Vagina (tissue), 2 donors: ENCODE measurements around the gene DENND2A. TPM values are rescaled to one million over a fixed set of nuclear protein-coding genes. Genes with fewer than 3 reads are reported as not detected.
A peak's percentile ranks its signal among the peaks of the same experiment; 100 is the strongest.

ENCODE experiments used
- DNase-seq, 2 donors: peaks; one replicate each; pipeline ENCODE4 v3.0.0-alpha.2; 2017; ENCODE audit errors: extremely low spot score in 2 of 2
- H3K27ac ChIP-seq: fragments of 200-600 bp; sonication (generic); one replicate; pipeline ENCODE4 v1.5.1; 2019
- H3K27me3 ChIP-seq: fragments of 200-600 bp; sonication (generic); one replicate; pipeline ENCODE4 v1.5.1; 2019
- H3K36me3 ChIP-seq, 2 donors: fragments of 200-600 bp; sonication (generic); one replicate each; pipeline ENCODE4 v1.5.1; 2017 to 2019
- H3K4me1 ChIP-seq: fragments of 200-600 bp; sonication (generic); one replicate; pipeline ENCODE4 v1.5.1; 2019
- H3K4me3 ChIP-seq, 2 donors: fragments of 200-600 bp; sonication (generic); 1 replicate in 1 of 2; 2 replicates in 1 of 2; pipeline ENCODE4 v1.5.1; 2016 to 2019
- H3K9me3 ChIP-seq: fragments of 200-600 bp; sonication (generic); one replicate; pipeline ENCODE4 v1.5.1; 2019
- CTCF ChIP-seq, 3 experiments: fragments of 450-650 bp in 2 of 3; fragments of 200-600 bp in 1 of 3; sonication (generic) in 1 of 3; IDR thresholded peaks; one replicate each; pipeline ENCODE4 v1.5.1; 2017 to 2019; ENCODE audit warnings: antibody characterized with exemption in 3 of 3, mild to moderate bottlenecking in 2 of 3, moderate library complexity in 2 of 3
- POLR2A ChIP-seq, 2 donors: fragments of 450-650 bp; IDR thresholded peaks; one replicate each; pipeline ENCODE4 v1.6.1; 2017; ENCODE audit warnings: antibody characterized with exemption in 2 of 2, mild to moderate bottlenecking in 2 of 2, moderate library complexity in 2 of 2
- POLR2AphosphoS5 ChIP-seq, 2 donors: sonication (generic); formaldehyde crosslinking; IDR thresholded peaks; one replicate each; pipeline ENCODE4 v1.9.0; 2017; ENCODE audit warnings: antibody characterized with exemption in 2 of 2, mild to moderate bottlenecking in 2 of 2, low read depth in 1 of 2; ENCODE audit not compliant: insufficient read depth in 1 of 2
- intact Hi-C: fragments of 100-400 bp; cut with DNase I; formaldehyde crosslinking; loops from one replicate; pipeline ENCODE4 v1.15.1; 2023
- total RNA-seq: library from RNA; depleted of rRNA; stranded (reverse); fragments of >200 nt; gene quantifications from one replicate; pipeline ENCODE4 v1.2.3, GENCODE V29; 2016

The DENND2A gene
- total RNA-seq, 1 donor from 2014 or later, result 17.4 TPM

DNA sequence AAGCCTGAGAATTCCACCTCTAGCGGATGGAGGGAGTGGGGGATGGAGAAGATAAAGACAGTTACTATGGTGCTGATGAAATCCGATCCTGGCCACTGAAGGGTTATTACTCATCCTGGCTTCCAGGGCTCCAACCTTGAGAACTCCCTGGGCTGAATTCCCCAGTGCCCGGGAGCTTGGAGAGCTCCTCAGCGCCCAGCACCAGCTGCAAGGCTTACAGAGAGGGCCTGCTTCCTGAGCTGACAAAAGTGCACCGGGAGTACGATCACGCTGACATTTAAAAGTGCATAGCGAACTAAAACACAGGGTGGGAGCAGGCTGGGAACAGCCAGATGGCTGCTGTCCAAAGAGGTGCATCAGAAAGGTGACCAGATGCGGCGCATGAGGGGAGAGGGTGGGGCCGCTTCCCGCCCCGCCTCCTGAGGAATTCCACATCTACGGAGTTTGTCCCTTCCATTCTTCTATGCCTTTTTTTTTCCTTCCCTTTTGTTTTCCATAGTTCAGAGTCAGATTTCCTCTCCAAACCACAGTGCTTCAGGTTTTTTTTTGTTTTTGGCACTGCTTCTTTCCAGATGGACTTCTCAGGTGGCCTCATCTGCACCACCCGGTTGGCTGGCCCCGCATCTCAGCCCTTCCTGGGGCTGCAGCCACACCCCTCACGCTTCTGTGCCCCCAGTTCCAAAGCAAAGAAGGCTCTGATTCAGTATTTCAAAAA lies 98.9 kb downstream of the DENND2A start:
- H3K27ac ChIP-seq, result peak overlapping the region; percentile 85
- H3K4me3 ChIP-seq, result peak overlapping the region; percentile 12 to 15
- H3K4me1 ChIP-seq, result peaks cover 27% of the 10 kb centered on the region
- H3K36me3 ChIP-seq, result peaks cover 0 to 6% of the 10 kb centered on the region in 2 donors
- H3K27me3 ChIP-seq, result no peaks in the 10 kb centered on the region
- intact Hi-C loops, result loop anchor here (5.0 kb wide), 1 partner anchor 376 kb away; no protein-coding TSS in a partner anchor
- no peaks in the 10 kb centered on the region for H3K9me3 ChIP-seq
- TF ChIP-seq CTCF (IDR thresholded peaks at IDR 0.05) (no peak), POLR2A (IDR thresholded peaks at IDR 0.05) (no peak), POLR2AphosphoS5 (IDR thresholded peaks at IDR 0.05; ENCODE audit: insufficient read depth in 1 of 2, low read depth in 1 of 2) (peak; percentile 34 to 67)
- DNase-seq, result no peak

GRCh38 chr7:140541176-140541512 lies 99.5 kb downstream of the DENND2A start:
- H3K36me3 ChIP-seq, result peaks cover 0 to 6% of the 10 kb centered on the region in 2 donors
- H3K27me3 ChIP-seq, result no peaks in the 10 kb centered on the region
- DNase-seq, result no peak
- intact Hi-C loops, result loop anchor here (5.0 kb wide), 1 partner anchor 376 kb away; no protein-coding TSS in a partner anchor
- H3K27ac ChIP-seq, result peak overlapping the region; percentile 85
- TF ChIP-seq POLR2A (IDR thresholded peaks at IDR 0.05), result no peak
- TF ChIP-seq POLR2AphosphoS5 (IDR thresholded peaks at IDR 0.05; ENCODE audit: insufficient read depth in 1 of 2, low read depth in 1 of 2), result no peak
- no peak for TF ChIP-seq CTCF (IDR thresholded peaks at IDR 0.05)
- no peaks in the 10 kb centered on the region for H3K9me3 ChIP-seq
- H3K4me3 ChIP-seq, result peak overlapping the region in 1 of 2 donors; percentile 12
- peaks cover 27% of the 10 kb centered on the region for H3K4me1 ChIP-seq

- Histone ChIP-seq H3K9me3 (no peaks in the 10 kb centered on the region), H3K36me3 (peaks cover 0 to 5% of the 10 kb centered on the region in 2 donors), H3K27me3 (no peaks in the 10 kb centered on the region), H3K4me3 (no peak overlapping the region), H3K4me1 (peaks cover 29% of the 10 kb centered on the region), H3K27ac (peak overlapping the region; percentile 3)
- intact Hi-C loops, result loop anchor here (5.0 kb wide), 1 partner anchor 377 kb away; no protein-coding TSS in a partner anchor
- TF ChIP-seq POLR2A (IDR thresholded peaks at IDR 0.05), result no peak
- TF ChIP-seq POLR2AphosphoS5 (IDR thresholded peaks at IDR 0.05; ENCODE audit: insufficient read depth in 1 of 2, low read depth in 1 of 2), result no peak
- no peak for TF ChIP-seq CTCF (IDR thresholded peaks at IDR 0.05)
- no peak for DNase-seq
Observed at GRCh38 chr7:140540136-140540777, 100.4 kb downstream of the DENND2A start.

DNA sequence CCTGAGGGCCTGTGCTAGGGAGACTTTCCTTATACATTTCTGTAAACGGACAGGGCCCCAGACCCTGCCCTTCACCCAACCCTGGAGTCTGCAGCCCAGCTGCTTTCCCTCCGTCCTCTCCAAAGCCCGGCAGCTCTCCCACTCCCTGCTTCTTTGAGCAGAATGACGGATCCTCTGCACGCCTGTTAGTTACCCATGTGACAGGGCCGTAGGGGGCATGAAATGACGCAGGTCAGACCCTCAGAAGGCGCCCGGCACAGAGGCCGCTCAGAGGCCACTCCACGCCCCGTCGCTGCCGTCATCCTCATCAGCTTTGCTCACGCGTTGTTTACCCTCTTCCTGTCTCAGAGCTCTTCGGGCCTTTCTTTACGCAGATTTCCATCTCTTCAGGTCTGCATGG lies 101.2 kb downstream of the DENND2A start:
- no peaks in the 10 kb centered on the region for H3K9me3 ChIP-seq
- H3K27me3 ChIP-seq, result no peaks in the 10 kb centered on the region
- intact Hi-C loops, result no loop called here
- TF ChIP-seq POLR2A (IDR thresholded peaks at IDR 0.05) (no peak), POLR2AphosphoS5 (IDR thresholded peaks at IDR 0.05; ENCODE audit: insufficient read depth in 1 of 2, low read depth in 1 of 2) (no peak), CTCF (IDR thresholded peaks at IDR 0.05) (no peak)
- no peaks in the 10 kb centered on the region for H3K36me3 ChIP-seq
- H3K4me3 ChIP-seq, result no peak overlapping the region
- no peak overlapping the region for H3K27ac ChIP-seq
- DNase-seq, result no peak
- H3K4me1 ChIP-seq, result peaks cover 37% of the 10 kb centered on the region
